Smooth muscle cell (in vitro differentiated cells): Measurements from ENCODE around the gene LMX1B. TPM values are rescaled to one million over a fixed set of nuclear protein-coding genes. Genes with fewer than 3 reads are reported as not detected.

Experiments
- DNase-seq: peaks from one replicate; lab custom pipeline; 2025; ENCODE audit not compliant: unreplicated experiment; lab: John Stamatoyannopoulos, UW
- H2AFZ ChIP-seq: fragments of 200-600 bp; sonication (generic); 2 replicates; pipeline ENCODE4 v1.6.0; 2016; ENCODE audit warnings: antibody characterized with exemption, low read depth, mild to moderate bottlenecking
- H3F3A ChIP-seq: fragments of 200-600 bp; sonication (generic); 2 replicates; pipeline ENCODE4 v1.6.0; 2017; ENCODE audit warnings: antibody characterized with exemption, low read depth
- H3K27ac ChIP-seq: fragments of 200-600 bp; sonication (generic); 2 replicates; pipeline ENCODE4 v1.5.1; 2016; ENCODE audit warnings: low read depth, mild to moderate bottlenecking
- H3K27me3 ChIP-seq: fragments of 200-600 bp; sonication (generic); 2 replicates; pipeline ENCODE4 v1.6.1; 2016; ENCODE audit warnings: low read depth, mild to moderate bottlenecking
- H3K36me3 ChIP-seq: fragments of 200-600 bp; sonication (generic); 2 replicates; pipeline ENCODE4 v1.5.1; 2016; ENCODE audit warnings: low read depth
- H3K4me1 ChIP-seq: fragments of 200-600 bp; sonication (generic); 2 replicates; pipeline ENCODE4 v1.5.1; 2016; ENCODE audit warnings: low read depth
- H3K4me2 ChIP-seq: fragments of 200-600 bp; sonication (generic); 2 replicates; pipeline ENCODE4 v1.6.0; 2016; ENCODE audit warnings: mild to moderate bottlenecking
- H3K4me3 ChIP-seq: fragments of 200-600 bp; sonication (generic); 2 replicates; pipeline ENCODE4 v1.5.1; 2016; ENCODE audit warnings: mild to moderate bottlenecking
- H3K79me2 ChIP-seq: fragments of 200-600 bp; sonication (generic); 2 replicates; pipeline ENCODE4 v1.6.0; 2016; ENCODE audit warnings: low read depth, mild to moderate bottlenecking
- H3K9ac ChIP-seq: fragments of 200-600 bp; sonication (generic); 2 replicates; pipeline ENCODE4 v1.6.0; 2016; ENCODE audit warnings: low read depth
- H3K9me3 ChIP-seq: fragments of 200-600 bp; sonication (generic); replicated peaks from 2 replicates; pipeline ENCODE4 v1.5.1; 2016; ENCODE audit warnings: low read depth
- H4K20me1 ChIP-seq: fragments of 200-600 bp; sonication (generic); 2 replicates; pipeline ENCODE4 v1.6.0; 2016; ENCODE audit warnings: low read depth
- CTCF ChIP-seq: fragments of 200-600 bp; sonication (generic); IDR thresholded peaks from 2 replicates; pipeline ENCODE4 v1.5.1; 2017; ENCODE audit warnings: borderline replicate concordance, mild to moderate bottlenecking, antibody characterized with exemption; ENCODE audit not compliant: insufficient read depth, poor library complexity, severe bottlenecking
- WGBS: methylation state at CpG from one replicate; pipeline ENCODE4 v1.1.7; 2016; ENCODE audit warnings: low lambda C conversion rate; 5-methylcytosine and 5-hydroxymethylcytosine counted together
- polyA plus RNA-seq: library from polyadenylated mRNA; unstranded; fragments of >200 nt; fragmentation: Nextera tagmentation; extraction: Ambion mirVana; gene quantifications from 2 replicates; pipeline ENCODE4 v1.2.1, GENCODE V29; 2016
- total RNA-seq: library from RNA; depleted of rRNA; stranded (reverse); fragments of >200 nt; gene quantifications from 2 replicates; pipeline ENCODE4 v1.2.3, GENCODE V29; 2014

Gene LMX1B
- total and polyA plus RNA-seq, 2 experiments from 2014 or later: not detected

- Histone ChIP-seq H2AFZ (no peak overlapping the region), H3K4me2 (peak overlapping the region; percentile 46), H3K79me2 (no peaks in the 10 kb centered on the region), H4K20me1 (no peaks in the 10 kb centered on the region), H3K27ac (no peak overlapping the region), H3K9ac (no peak overlapping the region), H3K9me3 (no peaks in the 10 kb centered on the region), H3F3A (no peaks in the 10 kb centered on the region), H3K27me3 (peaks cover 93% of the 10 kb centered on the region), H3K4me1 (peaks cover 8% of the 10 kb centered on the region), H3K4me3 (no peak overlapping the region), H3K36me3 (no peaks in the 10 kb centered on the region)
- peak; percentile 68 for TF ChIP-seq CTCF
- 8% methylated on average over 19 of the region's 43 CpGs for WGBS
- peak; percentile 36 for DNase-seq
These were observed 2.0 kb upstream of the LMX1B start for GRCh38 chr9:126611592-126612325.

GRCh38 chr9:126612326-126612812 is 1.4 kb upstream of the LMX1B start:
- Histone ChIP-seq H3K4me3 (no peak overlapping the region), H3K4me2 (no peak overlapping the region), H2AFZ (no peak overlapping the region), H3K79me2 (no peaks in the 10 kb centered on the region), H3K9me3 (no peaks in the 10 kb centered on the region), H3K36me3 (no peaks in the 10 kb centered on the region), H3K9ac (no peak overlapping the region), H3K27ac (no peak overlapping the region), H3F3A (no peaks in the 10 kb centered on the region), H3K4me1 (peaks cover 8% of the 10 kb centered on the region), H4K20me1 (no peaks in the 10 kb centered on the region), H3K27me3 (peaks cover 93% of the 10 kb centered on the region)
- no peak for TF ChIP-seq CTCF
- 4% methylated on average over 20 of the region's 54 CpGs for WGBS
- DNase-seq: no peak

GRCh38 chr9:126612813-126613641 is 701 bp upstream of the LMX1B start:
- H3K4me2 ChIP-seq: peak overlapping the region; percentile 67
- H4K20me1 ChIP-seq: no peaks in the 10 kb centered on the region
- H3K9me3 ChIP-seq: no peaks in the 10 kb centered on the region
- H3K4me1 ChIP-seq: peaks cover 12% of the 10 kb centered on the region
- DNase-seq: no peak
- no peak overlapping the region for H3K27ac ChIP-seq
- TF ChIP-seq CTCF: no peak
- H3F3A ChIP-seq: no peaks in the 10 kb centered on the region
- 3% methylated on average over 59 of the region's 68 CpGs for WGBS
- no peak overlapping the region for H3K4me3 ChIP-seq
- H3K36me3 ChIP-seq: no peaks in the 10 kb centered on the region
- no peak overlapping the region for H3K9ac ChIP-seq
- peaks cover 93% of the 10 kb centered on the region for H3K27me3 ChIP-seq
- H2AFZ ChIP-seq: no peak overlapping the region
- no peaks in the 10 kb centered on the region for H3K79me2 ChIP-seq
